Measurements from ENCODE around the gene NPHS1. TPM values are rescaled to one million over a fixed set of nuclear protein-coding genes. Genes with fewer than 3 reads are reported as not detected.

The NPHS1 gene
- total RNA-seq, 3 donors from 2014 or later (not counting 1 experiment from before 2014, with no cell fraction given), result 0.93 TPM; not detected in 2

DNA sequence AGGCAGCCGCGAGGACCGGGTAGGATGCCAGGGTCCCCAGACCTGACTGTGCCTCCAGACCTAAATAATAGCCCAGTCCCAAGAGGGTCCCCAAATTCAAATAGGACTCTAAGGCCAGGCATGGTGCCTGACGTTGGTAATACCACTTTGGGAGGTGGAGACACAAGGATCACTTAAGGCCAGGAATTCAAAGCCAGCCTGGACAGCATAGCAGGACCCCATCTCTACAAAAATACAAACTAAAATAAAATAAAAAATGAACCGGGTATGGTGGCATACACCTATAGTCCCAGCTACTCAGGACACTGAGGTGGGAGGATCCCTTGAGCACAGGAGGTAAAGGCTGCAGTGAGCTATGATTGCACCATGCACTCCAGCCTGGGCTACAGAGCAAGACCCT lies 10.7 kb upstream of the NPHS1 start:
- peaks cover 21% of the 10 kb centered on the region for H3K27me3 ChIP-seq (ENCODE audit: control insufficient read depth, insufficient read depth, low read length)

DNA sequence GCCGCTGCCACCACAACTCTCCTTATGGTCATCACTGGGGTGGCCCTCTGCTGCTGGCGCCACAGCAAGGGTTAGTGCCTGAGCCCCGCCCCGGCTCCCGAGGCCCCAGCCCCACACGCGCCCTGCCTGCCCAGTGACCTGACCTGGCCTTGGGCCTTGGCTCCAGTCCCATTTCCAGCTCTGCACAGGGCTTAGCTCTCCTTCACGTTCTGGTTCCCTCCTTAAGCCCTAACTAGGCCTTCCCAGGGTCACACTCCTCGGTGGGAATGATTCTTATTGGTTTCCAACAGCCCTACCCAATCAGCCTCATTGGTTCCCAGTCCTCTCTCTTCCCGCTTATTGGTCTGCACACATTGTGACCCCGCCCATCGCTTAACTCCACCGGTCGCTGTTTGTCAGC lies 10.2 kb upstream of the NPHS1 start:
- Mint-ChIP-seq H3K27ac (no peak overlapping the region), H3K4me3 (no peak overlapping the region), H3K9me3 (no peaks in the 10 kb centered on the region), H3K4me1 (peaks cover 0 to 6% of the 10 kb centered on the region in 2 donors), H3K36me3 (no peaks in the 10 kb centered on the region), H3K27me3 (ENCODE audit: low read depth in 2 of 2) (peaks cover 58% of the 10 kb centered on the region in 2 donors)
- Histone ChIP-seq H3K4me3 (ENCODE audit: low read length) (no peak overlapping the region), H3K27ac (ENCODE audit: low read length) (no peak overlapping the region), H3K4me1 (ENCODE audit: control insufficient read depth, insufficient read depth, low read length) (peaks cover 5% of the 10 kb centered on the region), H3K9me3 (ENCODE audit: control insufficient read depth, insufficient read depth, low read length) (no peaks in the 10 kb centered on the region), H3K36me3 (ENCODE audit: control insufficient read depth, insufficient read depth, low read length) (no peaks in the 10 kb centered on the region), H3K27me3 (ENCODE audit: control insufficient read depth, insufficient read depth, low read length) (peaks cover 19% of the 10 kb centered on the region)
- ATAC-seq, result no peak
- TF ChIP-seq, protein P1, sequence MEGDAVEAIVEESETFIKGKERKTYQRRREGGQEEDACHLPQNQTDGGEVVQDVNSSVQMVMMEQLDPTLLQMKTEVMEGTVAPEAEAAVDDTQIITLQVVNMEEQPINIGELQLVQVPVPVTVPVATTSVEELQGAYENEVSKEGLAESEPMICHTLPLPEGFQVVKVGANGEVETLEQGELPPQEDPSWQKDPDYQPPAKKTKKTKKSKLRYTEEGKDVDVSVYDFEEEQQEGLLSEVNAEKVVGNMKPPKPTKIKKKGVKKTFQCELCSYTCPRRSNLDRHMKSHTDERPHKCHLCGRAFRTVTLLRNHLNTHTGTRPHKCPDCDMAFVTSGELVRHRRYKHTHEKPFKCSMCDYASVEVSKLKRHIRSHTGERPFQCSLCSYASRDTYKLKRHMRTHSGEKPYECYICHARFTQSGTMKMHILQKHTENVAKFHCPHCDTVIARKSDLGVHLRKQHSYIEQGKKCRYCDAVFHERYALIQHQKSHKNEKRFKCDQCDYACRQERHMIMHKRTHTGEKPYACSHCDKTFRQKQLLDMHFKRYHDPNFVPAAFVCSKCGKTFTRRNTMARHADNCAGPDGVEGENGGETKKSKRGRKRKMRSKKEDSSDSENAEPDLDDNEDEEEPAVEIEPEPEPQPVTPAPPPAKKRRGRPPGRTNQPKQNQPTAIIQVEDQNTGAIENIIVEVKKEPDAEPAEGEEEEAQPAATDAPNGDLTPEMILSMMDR (IDR thresholded peaks at IDR 0.05), result no peak
- DNase-seq, result no peak
- intact Hi-C loops (cut with micrococcal nuclease), result no loop called here
- WGBS (ENCODE audit: insufficient coverage), result 90% methylated on average over 14 of the region's 14 CpGs

More for the DNA sequence above, 10.7 kb upstream of the NPHS1 start:
- Mint-ChIP-seq H3K27me3 (ENCODE audit: low read depth in 2 of 2) (peaks cover 58 to 60% of the 10 kb centered on the region in 2 donors), H3K27ac (no peak overlapping the region), H3K4me3 (no peak overlapping the region), H3K4me1 (peaks cover 0 to 6% of the 10 kb centered on the region in 2 donors), H3K36me3 (no peaks in the 10 kb centered on the region), H3K9me3 (no peaks in the 10 kb centered on the region)
- TF ChIP-seq, protein P1 (IDR thresholded peaks at IDR 0.05), result no peak
- Histone ChIP-seq H3K4me1 (ENCODE audit: control insufficient read depth, insufficient read depth, low read length) (peaks cover 4% of the 10 kb centered on the region), H3K4me3 (ENCODE audit: low read length) (no peak overlapping the region), H3K27ac (ENCODE audit: low read length) (no peak overlapping the region), H3K36me3 (ENCODE audit: control insufficient read depth, insufficient read depth, low read length) (no peaks in the 10 kb centered on the region), H3K9me3 (ENCODE audit: control insufficient read depth, insufficient read depth, low read length) (no peaks in the 10 kb centered on the region)
- ATAC-seq (no peak), DNase-seq (no peak)
- 89% methylated on average over 5 of the region's 5 CpGs for WGBS (ENCODE audit: insufficient coverage)
- intact Hi-C loops (cut with micrococcal nuclease), result no loop called here

DNA sequence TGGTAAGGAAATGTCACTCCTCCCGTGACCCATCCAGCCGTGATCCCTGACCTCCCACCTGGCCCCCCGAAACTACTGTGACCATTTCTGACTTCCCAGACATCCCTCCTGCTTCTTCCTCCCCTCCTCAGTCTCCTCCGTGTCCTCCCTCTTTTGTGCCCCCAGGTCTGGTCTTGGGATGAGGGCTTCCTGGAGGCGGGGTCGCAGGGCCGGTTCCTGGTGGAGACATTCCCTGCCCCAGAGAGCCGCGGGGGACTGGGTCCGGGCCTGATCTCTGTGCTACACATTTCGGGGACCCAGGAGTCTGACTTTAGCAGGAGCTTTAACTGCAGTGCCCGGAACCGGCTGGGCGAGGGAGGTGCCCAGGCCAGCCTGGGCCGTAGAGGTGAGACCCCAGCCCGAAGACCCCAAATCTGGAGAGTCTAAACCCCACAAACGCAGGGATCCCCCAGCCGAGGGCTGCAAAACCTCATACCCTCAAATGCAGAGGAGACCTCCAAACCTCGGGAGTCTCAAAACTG lies 9.4 kb upstream of the NPHS1 start:
- peaks cover 0 to 11% of the 10 kb centered on the region in 2 donors for H3K4me1 Mint-ChIP-seq
- Histone ChIP-seq H3K9me3 (ENCODE audit: control insufficient read depth, insufficient read depth, low read length) (no peaks in the 10 kb centered on the region), H3K27me3 (ENCODE audit: control insufficient read depth, insufficient read depth, low read length) (peaks cover 24% of the 10 kb centered on the region), H3K4me3 (ENCODE audit: low read length) (no peak overlapping the region), H3K4me1 (ENCODE audit: control insufficient read depth, insufficient read depth, low read length) (peaks cover 13% of the 10 kb centered on the region), H3K27ac (ENCODE audit: low read length) (no peak overlapping the region), H3K36me3 (ENCODE audit: control insufficient read depth, insufficient read depth, low read length) (no peaks in the 10 kb centered on the region)
- no peak overlapping the region for H3K27ac Mint-ChIP-seq
- WGBS (ENCODE audit: insufficient coverage), result 52% methylated on average over 19 of the region's 19 CpGs
- H3K27me3 Mint-ChIP-seq (ENCODE audit: low read depth in 2 of 2), result peaks cover 57 to 58% of the 10 kb centered on the region in 2 donors
- no peaks in the 10 kb centered on the region for H3K9me3 Mint-ChIP-seq
- DNase-seq (no peak), ATAC-seq (no peak)
- H3K4me3 Mint-ChIP-seq, result no peak overlapping the region
- TF ChIP-seq, protein P1 (IDR thresholded peaks at IDR 0.05), result no peak
- intact Hi-C loops (cut with micrococcal nuclease), result no loop called here
- no peaks in the 10 kb centered on the region for H3K36me3 Mint-ChIP-seq
